Measurements from ENCODE around the gene MEGF11. TPM values are rescaled to one million over a fixed set of nuclear protein-coding genes. Genes with fewer than 3 reads are reported as not detected.

MEGF11 gene
- polyA plus RNA-seq, 1 of the 3 experiments (the other 2 are of a cell fraction) = not detected

DNA sequence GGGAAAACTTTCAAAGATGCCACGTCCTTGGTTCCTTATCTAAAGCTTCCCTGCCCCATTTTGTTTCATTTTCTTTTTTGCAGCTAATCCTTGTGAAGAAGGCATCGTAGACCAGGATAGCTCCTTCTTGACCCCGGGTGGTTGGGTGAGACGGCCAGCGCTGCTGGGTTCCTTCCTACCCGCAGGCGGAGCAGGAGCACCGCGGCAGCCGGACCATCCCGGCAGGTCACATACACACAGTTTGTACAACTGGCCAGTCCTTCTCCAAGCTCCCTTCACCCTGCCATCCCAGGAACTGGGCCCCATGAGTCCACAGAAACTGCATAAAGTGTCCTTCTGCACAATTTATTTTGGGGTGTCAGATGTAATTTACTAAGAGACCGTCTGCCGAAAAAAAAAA lies 83.9 kb downstream of the MEGF11 start:
- ChIA-PET POLR2A (no interaction called here), CTCF (interaction anchor here (1.1 to 1.7 kb wide), 2 partner anchors 21 to 84 kb away, joined by 3 to 4 read pairs; partner anchors contain the start of gene MEGF11)
- H3F3A ChIP-seq (replicated peaks; ENCODE audit: insufficient read depth) = no peaks in the 10 kb centered on the region

DNA sequence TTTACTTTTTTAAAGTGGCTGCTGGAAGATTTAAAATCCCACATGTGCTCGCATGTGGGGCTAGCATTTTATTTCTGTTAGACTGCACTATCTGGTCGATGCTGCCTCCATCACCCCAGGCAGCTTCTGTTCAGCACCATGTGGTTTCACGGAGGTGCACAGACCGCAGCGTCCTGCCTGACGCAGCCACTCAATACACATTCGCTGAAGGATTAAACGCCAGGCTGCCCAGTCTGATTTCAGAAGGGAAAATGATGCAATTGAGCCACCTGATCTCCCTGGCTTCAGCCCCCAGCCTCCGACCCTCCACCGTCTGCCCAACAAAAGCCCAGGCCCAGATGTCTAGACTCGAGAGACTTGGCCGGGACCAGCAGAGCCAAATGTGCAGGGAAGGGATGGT lies 84.5 kb downstream of the MEGF11 start:
- no peaks in the 10 kb centered on the region for H3K9me3 ChIP-seq
- H3K4me3 ChIP-seq (ENCODE audit: low read depth in 2 of 2, low read length in 1 of 2) = no peak overlapping the region
- H3K79me2 ChIP-seq (ENCODE audit: insufficient read depth) = no peaks in the 10 kb centered on the region
- ChIA-PET CTCF (interaction anchor here (1.1 to 1.7 kb wide), 3 partner anchors 22 to 252 kb away, joined by 3 to 4 read pairs (median 3); partner anchors contain the start of gene MEGF11), POLR2A (no interaction called here)
- no peak for DNase-seq
- 58% methylated on average over 12 of the region's 12 CpGs for WGBS (ENCODE audit: low lambda C conversion rate)
- H3K4me2 ChIP-seq = no peak overlapping the region
- H3K4me1 ChIP-seq (ENCODE audit: control insufficient read depth in 1 of 2, insufficient read depth in 2 of 2, low read depth in 1 of 2, low read length in 1 of 2) = peaks cover 0 to 24% of the 10 kb centered on the region in 2 experiments; a peak in 1 of 4 replicates
- no peaks in the 10 kb centered on the region for H4K20me1 ChIP-seq (ENCODE audit: insufficient read depth)
- no peak overlapping the region; a peak in 1 of 4 replicates for H3K27ac ChIP-seq (ENCODE audit: low read depth in 2 of 2, low read length in 1 of 2)
- H3K9ac ChIP-seq = no peak overlapping the region
- H3K36me3 ChIP-seq (replicated peaks in 1 of 2; ENCODE audit: control insufficient read depth in 1 of 2, insufficient read depth in 2 of 2, low read length in 1 of 2) = no peaks in the 10 kb centered on the region
- H2AFZ ChIP-seq (ENCODE audit: low read depth) = no peak overlapping the region
- H3F3A ChIP-seq (replicated peaks; ENCODE audit: insufficient read depth) = no peaks in the 10 kb centered on the region
- no peaks in the 10 kb centered on the region for H3K9me2 ChIP-seq
- peaks cover 9% of the 10 kb centered on the region; the same call in 1 of the 2 replicates for H3K27me3 ChIP-seq (ENCODE audit: insufficient read depth)
- TF ChIP-seq NRF1 (IDR thresholded peaks at IDR 0.05; ENCODE audit: low read depth, low read length) = no peak
- no peak for TF ChIP-seq ELF1 (IDR thresholded peaks at IDR 0.05)
- TF ChIP-seq FOSL2 (IDR thresholded peaks at IDR 0.05; ENCODE audit: borderline replicate concordance, low read depth) = no peak
- TF ChIP-seq, protein P1, sequence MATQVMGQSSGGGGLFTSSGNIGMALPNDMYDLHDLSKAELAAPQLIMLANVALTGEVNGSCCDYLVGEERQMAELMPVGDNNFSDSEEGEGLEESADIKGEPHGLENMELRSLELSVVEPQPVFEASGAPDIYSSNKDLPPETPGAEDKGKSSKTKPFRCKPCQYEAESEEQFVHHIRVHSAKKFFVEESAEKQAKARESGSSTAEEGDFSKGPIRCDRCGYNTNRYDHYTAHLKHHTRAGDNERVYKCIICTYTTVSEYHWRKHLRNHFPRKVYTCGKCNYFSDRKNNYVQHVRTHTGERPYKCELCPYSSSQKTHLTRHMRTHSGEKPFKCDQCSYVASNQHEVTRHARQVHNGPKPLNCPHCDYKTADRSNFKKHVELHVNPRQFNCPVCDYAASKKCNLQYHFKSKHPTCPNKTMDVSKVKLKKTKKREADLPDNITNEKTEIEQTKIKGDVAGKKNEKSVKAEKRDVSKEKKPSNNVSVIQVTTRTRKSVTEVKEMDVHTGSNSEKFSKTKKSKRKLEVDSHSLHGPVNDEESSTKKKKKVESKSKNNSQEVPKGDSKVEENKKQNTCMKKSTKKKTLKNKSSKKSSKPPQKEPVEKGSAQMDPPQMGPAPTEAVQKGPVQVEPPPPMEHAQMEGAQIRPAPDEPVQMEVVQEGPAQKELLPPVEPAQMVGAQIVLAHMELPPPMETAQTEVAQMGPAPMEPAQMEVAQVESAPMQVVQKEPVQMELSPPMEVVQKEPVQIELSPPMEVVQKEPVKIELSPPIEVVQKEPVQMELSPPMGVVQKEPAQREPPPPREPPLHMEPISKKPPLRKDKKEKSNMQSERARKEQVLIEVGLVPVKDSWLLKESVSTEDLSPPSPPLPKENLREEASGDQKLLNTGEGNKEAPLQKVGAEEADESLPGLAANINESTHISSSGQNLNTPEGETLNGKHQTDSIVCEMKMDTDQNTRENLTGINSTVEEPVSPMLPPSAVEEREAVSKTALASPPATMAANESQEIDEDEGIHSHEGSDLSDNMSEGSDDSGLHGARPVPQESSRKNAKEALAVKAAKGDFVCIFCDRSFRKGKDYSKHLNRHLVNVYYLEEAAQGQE (IDR thresholded peaks at IDR 0.05; ENCODE audit: low read depth, low read length) = no peak
- TF ChIP-seq, protein P2, sequence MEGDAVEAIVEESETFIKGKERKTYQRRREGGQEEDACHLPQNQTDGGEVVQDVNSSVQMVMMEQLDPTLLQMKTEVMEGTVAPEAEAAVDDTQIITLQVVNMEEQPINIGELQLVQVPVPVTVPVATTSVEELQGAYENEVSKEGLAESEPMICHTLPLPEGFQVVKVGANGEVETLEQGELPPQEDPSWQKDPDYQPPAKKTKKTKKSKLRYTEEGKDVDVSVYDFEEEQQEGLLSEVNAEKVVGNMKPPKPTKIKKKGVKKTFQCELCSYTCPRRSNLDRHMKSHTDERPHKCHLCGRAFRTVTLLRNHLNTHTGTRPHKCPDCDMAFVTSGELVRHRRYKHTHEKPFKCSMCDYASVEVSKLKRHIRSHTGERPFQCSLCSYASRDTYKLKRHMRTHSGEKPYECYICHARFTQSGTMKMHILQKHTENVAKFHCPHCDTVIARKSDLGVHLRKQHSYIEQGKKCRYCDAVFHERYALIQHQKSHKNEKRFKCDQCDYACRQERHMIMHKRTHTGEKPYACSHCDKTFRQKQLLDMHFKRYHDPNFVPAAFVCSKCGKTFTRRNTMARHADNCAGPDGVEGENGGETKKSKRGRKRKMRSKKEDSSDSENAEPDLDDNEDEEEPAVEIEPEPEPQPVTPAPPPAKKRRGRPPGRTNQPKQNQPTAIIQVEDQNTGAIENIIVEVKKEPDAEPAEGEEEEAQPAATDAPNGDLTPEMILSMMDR (IDR thresholded peaks at IDR 0.05) = no peak
- TF ChIP-seq TCF12 (IDR thresholded peaks at IDR 0.05) = no peak
- TF ChIP-seq SMC3 (IDR thresholded peaks at IDR 0.05; ENCODE audit: low read depth, low read length) = no peak
- no peak for TF ChIP-seq YY1 (IDR thresholded peaks at IDR 0.05; ENCODE audit: low read depth)
- no peak for TF ChIP-seq EP300 (IDR thresholded peaks at IDR 0.05; ENCODE audit: borderline replicate concordance in 1 of 2, low read depth in 1 of 2, low read length in 1 of 2)
- no peak for TF ChIP-seq TAF1 (IDR thresholded peaks at IDR 0.05; ENCODE audit: borderline replicate concordance, low read depth, low read length)
- TF ChIP-seq, protein P3, sequence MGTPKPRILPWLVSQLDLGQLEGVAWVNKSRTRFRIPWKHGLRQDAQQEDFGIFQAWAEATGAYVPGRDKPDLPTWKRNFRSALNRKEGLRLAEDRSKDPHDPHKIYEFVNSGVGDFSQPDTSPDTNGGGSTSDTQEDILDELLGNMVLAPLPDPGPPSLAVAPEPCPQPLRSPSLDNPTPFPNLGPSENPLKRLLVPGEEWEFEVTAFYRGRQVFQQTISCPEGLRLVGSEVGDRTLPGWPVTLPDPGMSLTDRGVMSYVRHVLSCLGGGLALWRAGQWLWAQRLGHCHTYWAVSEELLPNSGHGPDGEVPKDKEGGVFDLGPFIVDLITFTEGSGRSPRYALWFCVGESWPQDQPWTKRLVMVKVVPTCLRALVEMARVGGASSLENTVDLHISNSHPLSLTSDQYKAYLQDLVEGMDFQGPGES (IDR thresholded peaks at IDR 0.05; ENCODE audit: low read depth, low read length) = no peak
- TF ChIP-seq RCOR1 (IDR thresholded peaks at IDR 0.05; ENCODE audit: low read length) = no peak

More for the DNA sequence above, 83.9 kb downstream of the MEGF11 start:
- Histone ChIP-seq H3K9me2 (no peaks in the 10 kb centered on the region), H3K4me2 (no peak overlapping the region), H4K20me1 (ENCODE audit: insufficient read depth) (no peaks in the 10 kb centered on the region), H3K79me2 (ENCODE audit: insufficient read depth) (no peaks in the 10 kb centered on the region), H3K4me3 (ENCODE audit: low read depth in 2 of 2, low read length in 1 of 2) (no peak overlapping the region), H3K9ac (no peak overlapping the region), H2AFZ (ENCODE audit: low read depth) (no peak overlapping the region), H3K27ac (ENCODE audit: low read depth in 2 of 2, low read length in 1 of 2) (no peak overlapping the region), H3K36me3 (replicated peaks in 1 of 2; ENCODE audit: control insufficient read depth in 1 of 2, insufficient read depth in 2 of 2, low read length in 1 of 2) (no peaks in the 10 kb centered on the region), H3K9me3 (no peaks in the 10 kb centered on the region), H3K27me3 (ENCODE audit: insufficient read depth) (peaks cover 11% of the 10 kb centered on the region; the same call in 1 of the 2 replicates), H3K4me1 (ENCODE audit: control insufficient read depth in 1 of 2, insufficient read depth in 2 of 2, low read depth in 1 of 2, low read length in 1 of 2) (peaks cover 0 to 22% of the 10 kb centered on the region in 2 experiments; a peak in 1 of 4 replicates)
- 69% methylated on average over 13 of the region's 13 CpGs for WGBS (ENCODE audit: low lambda C conversion rate)
- TF ChIP-seq EP300 (IDR thresholded peaks at IDR 0.05; ENCODE audit: borderline replicate concordance in 1 of 2, low read depth in 1 of 2, low read length in 1 of 2) (no peak), RXRA (IDR thresholded peaks at IDR 0.05; ENCODE audit: borderline replicate concordance, low read depth) (no peak), TEAD4 (IDR thresholded peaks at IDR 0.05; ENCODE audit: borderline replicate concordance, insufficient read depth) (no peak)
- DNase-seq = no peak
